OCI-LY1 (cell line): Measurements from ENCODE around the gene PUM1.

ENCODE experiments used
- EZH2 ChIP-seq: fragments of 200-600 bp; sonication (generic), shearing (Covaris generic); IDR thresholded peaks from 2 replicates; pipeline ENCODE4 v1.8.0; 2017; ENCODE audit warnings: borderline replicate concordance, mixed run types, mild to moderate bottlenecking, antibody characterized with exemption, low read length, moderate library complexity, mixed read lengths
- TF ChIP-seq, protein P1 (sequence below): fragments of 200-600 bp; sonication (generic), shearing (Covaris generic); IDR thresholded peaks from 2 replicates; pipeline ENCODE4 v1.5.1; 2017; ENCODE audit warnings: mild to moderate bottlenecking, antibody characterized with exemption, low read length, moderate library complexity, mixed read lengths

DNA sequence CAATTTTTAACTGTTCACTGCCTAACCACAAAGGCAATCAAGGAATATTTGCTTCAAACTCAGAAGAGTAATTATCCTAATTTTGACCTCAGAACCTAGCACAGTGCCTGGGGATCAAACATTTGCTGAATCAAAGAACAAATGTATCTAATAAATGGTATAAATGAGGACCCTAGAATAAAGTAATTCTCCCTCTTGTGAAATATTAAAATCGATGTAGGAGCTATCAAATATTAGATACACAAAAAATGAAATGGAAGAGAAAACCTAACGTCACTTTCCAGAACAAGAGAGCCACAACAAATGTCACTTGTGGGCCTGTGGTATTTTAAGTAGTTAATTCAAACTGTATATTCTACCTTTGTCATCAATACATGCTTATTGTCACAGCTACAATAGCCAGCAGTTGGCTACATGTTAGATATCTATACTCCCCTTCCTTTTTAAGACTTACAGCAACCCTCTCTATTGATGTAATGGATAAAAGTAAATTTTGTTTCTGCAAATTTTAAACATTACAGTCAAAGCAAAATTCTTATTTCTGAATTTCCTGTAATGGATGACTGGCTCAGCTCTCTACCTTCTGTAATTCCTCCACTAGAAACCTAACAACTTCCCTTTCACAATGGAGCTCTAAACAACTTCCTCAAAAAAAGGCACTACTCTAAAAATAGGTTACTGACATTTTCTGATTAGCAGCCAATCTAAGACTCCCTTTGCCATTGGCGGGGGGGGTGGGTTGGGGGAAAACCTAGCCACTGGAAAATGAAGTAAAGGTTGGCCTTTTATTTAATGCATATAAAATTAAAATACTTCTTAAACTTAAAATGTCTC lies 37.6 kb downstream of the PUM1 start:
- TF ChIP-seq, protein P1, sequence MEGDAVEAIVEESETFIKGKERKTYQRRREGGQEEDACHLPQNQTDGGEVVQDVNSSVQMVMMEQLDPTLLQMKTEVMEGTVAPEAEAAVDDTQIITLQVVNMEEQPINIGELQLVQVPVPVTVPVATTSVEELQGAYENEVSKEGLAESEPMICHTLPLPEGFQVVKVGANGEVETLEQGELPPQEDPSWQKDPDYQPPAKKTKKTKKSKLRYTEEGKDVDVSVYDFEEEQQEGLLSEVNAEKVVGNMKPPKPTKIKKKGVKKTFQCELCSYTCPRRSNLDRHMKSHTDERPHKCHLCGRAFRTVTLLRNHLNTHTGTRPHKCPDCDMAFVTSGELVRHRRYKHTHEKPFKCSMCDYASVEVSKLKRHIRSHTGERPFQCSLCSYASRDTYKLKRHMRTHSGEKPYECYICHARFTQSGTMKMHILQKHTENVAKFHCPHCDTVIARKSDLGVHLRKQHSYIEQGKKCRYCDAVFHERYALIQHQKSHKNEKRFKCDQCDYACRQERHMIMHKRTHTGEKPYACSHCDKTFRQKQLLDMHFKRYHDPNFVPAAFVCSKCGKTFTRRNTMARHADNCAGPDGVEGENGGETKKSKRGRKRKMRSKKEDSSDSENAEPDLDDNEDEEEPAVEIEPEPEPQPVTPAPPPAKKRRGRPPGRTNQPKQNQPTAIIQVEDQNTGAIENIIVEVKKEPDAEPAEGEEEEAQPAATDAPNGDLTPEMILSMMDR: no peak
- no peak for TF ChIP-seq EZH2
